ENCODE measurements around the gene B4GALT5. TPM values are rescaled to one million over a fixed set of nuclear protein-coding genes. Genes with fewer than 3 reads are reported as not detected.
"Not testable (repeated sequence)": the region's sequence is repeated elsewhere in the genome, so short reads cannot be mapped to it uniquely, and the experiment has no call there.

Gene B4GALT5
- total RNA-seq, 1 experiment from 2014 or later = 63.1 TPM

DNA sequence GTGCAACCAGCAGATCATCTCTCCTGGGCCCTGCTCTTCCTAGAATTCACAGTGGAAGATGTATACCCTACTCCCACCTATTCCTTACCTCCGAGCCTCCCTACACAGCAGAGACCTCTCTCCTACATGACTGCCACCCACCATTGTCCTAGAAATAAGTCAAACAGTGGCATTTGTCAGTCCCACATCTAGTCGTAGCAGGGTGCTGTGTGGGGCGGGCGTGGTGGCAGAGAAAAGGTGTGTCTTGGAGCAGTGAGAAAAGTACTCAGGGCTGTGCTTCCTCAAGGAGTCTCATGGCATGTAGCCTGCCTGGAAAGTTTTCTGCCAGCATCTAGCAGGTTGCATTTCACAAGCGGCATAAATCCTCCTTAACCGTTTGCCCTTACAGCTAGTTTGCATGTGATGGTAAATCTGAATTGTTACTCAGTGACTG, 86.3 kb downstream of the B4GALT5 start:
- Histone ChIP-seq H3K27ac (peak overlapping the region; percentile 31), H3K9me2 (ENCODE audit: insufficient read depth) (no peaks in the 10 kb centered on the region), H3K36me3 (ENCODE audit: low read depth) (peaks cover 7% of the 10 kb centered on the region; the same call in 1 of the 2 replicates), H3K4me1 (replicated peaks; ENCODE audit: insufficient read depth) (peaks cover 37% of the 10 kb centered on the region), H2AFZ (no peak overlapping the region), H3K27me3 (ENCODE audit: insufficient read depth, low read depth) (no peaks in the 10 kb centered on the region), H3K79me2 (ENCODE audit: low read depth) (no peaks in the 10 kb centered on the region), H4K20me1 (ENCODE audit: insufficient read depth) (no peaks in the 10 kb centered on the region), H3K9me3 (ENCODE audit: insufficient read depth, low read depth) (0 out of 2 replicates have a peak, but pooled peaks cover 2% of the 10 kb centered on the region), H3F3A (ENCODE audit: insufficient read depth, low read depth) (peaks cover 83% of the 10 kb centered on the region), H3K4me2 (peak overlapping the region; percentile 39), H3K4me3 (no peak overlapping the region)
- ChIA-PET POLR2A (ENCODE audit: unreplicated experiment) (interaction anchor here (0.7 kb wide), 1 partner anchor 21 kb away, joined by 3 read pairs; no protein-coding TSS in a partner anchor), CTCF (interaction anchor here (0.7 kb wide), 1 partner anchor 41 kb away, joined by 13 read pairs; no protein-coding TSS in a partner anchor)
- peak; percentile 38 to 80 for DNase-seq
- intact Hi-C loops (cut with micrococcal nuclease; ENCODE audit: unreplicated experiment) = no loop called here
- no peak for TF ChIP-seq EZH2 (IDR thresholded peaks at IDR 0.05; ENCODE audit: low read depth)
- TF ChIP-seq, protein P1, sequence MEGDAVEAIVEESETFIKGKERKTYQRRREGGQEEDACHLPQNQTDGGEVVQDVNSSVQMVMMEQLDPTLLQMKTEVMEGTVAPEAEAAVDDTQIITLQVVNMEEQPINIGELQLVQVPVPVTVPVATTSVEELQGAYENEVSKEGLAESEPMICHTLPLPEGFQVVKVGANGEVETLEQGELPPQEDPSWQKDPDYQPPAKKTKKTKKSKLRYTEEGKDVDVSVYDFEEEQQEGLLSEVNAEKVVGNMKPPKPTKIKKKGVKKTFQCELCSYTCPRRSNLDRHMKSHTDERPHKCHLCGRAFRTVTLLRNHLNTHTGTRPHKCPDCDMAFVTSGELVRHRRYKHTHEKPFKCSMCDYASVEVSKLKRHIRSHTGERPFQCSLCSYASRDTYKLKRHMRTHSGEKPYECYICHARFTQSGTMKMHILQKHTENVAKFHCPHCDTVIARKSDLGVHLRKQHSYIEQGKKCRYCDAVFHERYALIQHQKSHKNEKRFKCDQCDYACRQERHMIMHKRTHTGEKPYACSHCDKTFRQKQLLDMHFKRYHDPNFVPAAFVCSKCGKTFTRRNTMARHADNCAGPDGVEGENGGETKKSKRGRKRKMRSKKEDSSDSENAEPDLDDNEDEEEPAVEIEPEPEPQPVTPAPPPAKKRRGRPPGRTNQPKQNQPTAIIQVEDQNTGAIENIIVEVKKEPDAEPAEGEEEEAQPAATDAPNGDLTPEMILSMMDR (conservative IDR thresholded peaks at IDR 0.05) = no peak
- no TSS peak for BruUV-seq (replicated peaks)

DNA sequence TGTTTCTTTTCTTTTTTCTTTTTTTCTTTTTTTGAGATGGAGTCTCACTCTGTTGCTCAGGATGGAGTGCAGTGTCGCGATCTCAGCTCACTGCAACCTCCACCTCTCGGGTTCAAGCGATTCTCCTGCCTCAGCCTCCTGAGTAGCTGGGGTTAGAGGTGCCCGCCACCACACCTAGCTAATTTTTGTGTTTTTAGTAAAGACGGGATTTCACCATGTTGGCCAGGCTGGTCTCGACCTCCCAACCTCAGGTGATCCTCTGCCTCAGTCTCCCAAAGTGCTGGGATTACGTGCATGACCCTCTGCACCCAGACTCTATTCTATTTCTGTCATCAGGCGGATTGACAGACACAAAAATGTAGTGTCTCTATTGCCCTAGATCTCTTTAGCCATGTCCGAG, 88.7 kb downstream of the B4GALT5 start:
- CTCF ChIA-PET; POLR2A ChIA-PET (ENCODE audit: unreplicated experiment); intact Hi-C loops (cut with micrococcal nuclease; ENCODE audit: unreplicated experiment); H2AFZ ChIP-seq; H4K20me1 ChIP-seq (ENCODE audit: insufficient read depth); H3K27me3 ChIP-seq (ENCODE audit: insufficient read depth, low read depth); H3K27ac ChIP-seq; H3K4me3 ChIP-seq; H3K9me2 ChIP-seq (ENCODE audit: insufficient read depth); H3K4me2 ChIP-seq; H3K36me3 ChIP-seq (ENCODE audit: low read depth); BruUV-seq (replicated peaks); DNase-seq; H3K79me2 ChIP-seq (ENCODE audit: low read depth): not testable (repeated sequence)
- peaks cover 37% of the 10 kb centered on the region for H3K4me1 ChIP-seq (replicated peaks; ENCODE audit: insufficient read depth)
- H3K9me3 ChIP-seq (ENCODE audit: insufficient read depth, low read depth) = 0 out of 2 replicates have a peak, but pooled peaks cover 12% of the 10 kb centered on the region
- H3F3A ChIP-seq (ENCODE audit: insufficient read depth, low read depth) = peaks cover 68% of the 10 kb centered on the region

DNA sequence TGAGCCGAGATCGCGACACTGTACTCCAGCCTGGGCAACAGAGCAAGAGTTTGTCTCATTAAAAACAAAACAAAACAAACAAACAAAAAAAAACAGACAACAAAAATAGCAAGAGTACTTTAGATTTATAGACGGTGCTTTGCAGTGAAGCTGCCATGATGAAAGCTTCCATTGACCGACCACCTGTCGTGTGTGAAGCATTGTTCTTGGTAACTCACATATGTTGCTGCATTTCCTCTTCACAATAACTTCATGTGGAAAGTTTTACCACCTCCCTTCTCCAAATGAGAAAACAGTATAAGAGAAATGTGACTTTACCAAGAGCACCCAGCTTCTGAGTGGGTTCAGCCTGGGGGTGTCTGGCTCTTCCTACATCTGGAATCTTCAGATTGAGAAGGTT, 89.4 kb downstream of the B4GALT5 start:
- POLR2A ChIA-PET (ENCODE audit: unreplicated experiment) = no interaction called here
- no peaks in the 10 kb centered on the region for H3K79me2 ChIP-seq (ENCODE audit: low read depth)
- no peak overlapping the region for H2AFZ ChIP-seq
- peaks cover 61% of the 10 kb centered on the region for H3F3A ChIP-seq (ENCODE audit: insufficient read depth, low read depth)
- 0 out of 2 replicates have a peak, but pooled peaks cover 12% of the 10 kb centered on the region for H3K9me3 ChIP-seq (ENCODE audit: insufficient read depth, low read depth)
- H3K4me1 ChIP-seq (replicated peaks; ENCODE audit: insufficient read depth) = peaks cover 37% of the 10 kb centered on the region
- no peaks in the 10 kb centered on the region for H3K36me3 ChIP-seq (ENCODE audit: low read depth)
- H3K27ac ChIP-seq = no peak overlapping the region
- CTCF ChIA-PET = no interaction called here
- no peak overlapping the region for H3K4me2 ChIP-seq
- no peak for DNase-seq
- no peaks in the 10 kb centered on the region for H3K9me2 ChIP-seq (ENCODE audit: insufficient read depth)
- no peak overlapping the region for H3K4me3 ChIP-seq
- intact Hi-C loops (cut with micrococcal nuclease; ENCODE audit: unreplicated experiment) = no loop called here
- BruUV-seq (replicated peaks) = no TSS peak
- no peaks in the 10 kb centered on the region for H4K20me1 ChIP-seq (ENCODE audit: insufficient read depth)
- no peaks in the 10 kb centered on the region for H3K27me3 ChIP-seq (ENCODE audit: insufficient read depth, low read depth)
- TF ChIP-seq EZH2 (IDR thresholded peaks at IDR 0.05; ENCODE audit: low read depth) = no peak
- TF ChIP-seq, protein P1 (conservative IDR thresholded peaks at IDR 0.05) = no peak

DNA sequence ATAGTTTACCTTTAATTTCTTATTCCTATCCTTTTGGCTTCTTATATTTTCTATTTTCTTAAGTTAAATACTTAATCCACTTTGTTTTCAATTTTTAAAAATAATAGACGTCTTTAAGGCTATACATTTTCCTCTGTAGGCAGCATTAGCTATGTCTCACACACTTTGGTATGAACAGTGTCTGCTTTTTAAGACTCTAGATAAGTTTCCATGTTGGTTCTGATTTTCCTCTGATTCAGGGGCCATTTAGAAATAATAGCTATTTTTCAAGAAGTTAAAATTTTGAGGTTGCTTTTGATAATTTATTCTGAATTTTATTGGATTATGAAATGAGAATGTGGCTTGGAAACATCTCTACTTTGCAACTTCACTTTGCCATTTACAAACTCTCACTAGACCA, 91.4 kb downstream of the B4GALT5 start:
- no TSS peak for BruUV-seq (replicated peaks)
- Histone ChIP-seq H3K27me3 (ENCODE audit: insufficient read depth, low read depth) (no peaks in the 10 kb centered on the region), H3F3A (ENCODE audit: insufficient read depth, low read depth) (peaks cover 40% of the 10 kb centered on the region), H3K79me2 (ENCODE audit: low read depth) (no peaks in the 10 kb centered on the region), H3K4me2 (no peak overlapping the region), H4K20me1 (ENCODE audit: insufficient read depth) (no peaks in the 10 kb centered on the region), H3K9me2 (ENCODE audit: insufficient read depth) (no peaks in the 10 kb centered on the region), H3K27ac (no peak overlapping the region), H3K4me3 (no peak overlapping the region), H3K36me3 (ENCODE audit: low read depth) (no peaks in the 10 kb centered on the region), H2AFZ (no peak overlapping the region), H3K4me1 (replicated peaks; ENCODE audit: insufficient read depth) (peaks cover 27% of the 10 kb centered on the region), H3K9me3 (ENCODE audit: insufficient read depth, low read depth) (0 out of 2 replicates have a peak, but pooled peaks cover 12% of the 10 kb centered on the region)
- TF ChIP-seq, protein P1 (conservative IDR thresholded peaks at IDR 0.05) = no peak
- TF ChIP-seq EZH2 (IDR thresholded peaks at IDR 0.05; ENCODE audit: low read depth) = no peak
- intact Hi-C loops (cut with micrococcal nuclease; ENCODE audit: unreplicated experiment) = no loop called here
- POLR2A ChIA-PET (ENCODE audit: unreplicated experiment) = no interaction called here
- CTCF ChIA-PET = no interaction called here
- no peak for DNase-seq

All from PC-9 (cell line).